Liver (tissue), 3 donors: ENCODE data around the gene TTLL5.

Experiments
- EGR1 ChIP-seq, 2 donors: IDR thresholded peaks; 2 replicates each; pipeline ENCODE4 v1.6.1; 2016 to 2018; ENCODE audit warnings: antibody characterized with exemption in 2 of 2, low read depth in 2 of 2
- HNF4A ChIP-seq, 2 donors: conservative IDR thresholded peaks; 2 replicates each; pipeline ENCODE4 v1.6.1; 2016; ENCODE audit warnings: antibody characterized with exemption in 2 of 2, mild to moderate bottlenecking in 2 of 2
- TF ChIP-seq, protein P1 (sequence below): fragments of 150-350 bp; IDR thresholded peaks from 2 replicates; pipeline ENCODE4 v1.5.1; 2017; ENCODE audit warnings: improper control_type of control experiment, low read depth, low read length; ENCODE audit not compliant: missing input control
- TF ChIP-seq, protein P2 (sequence below): IDR thresholded peaks from 2 replicates; pipeline ENCODE4 v1.6.1; 2016; ENCODE audit warnings: antibody characterized with exemption
- donor health status: healthy.
- donor health status: healthy.

DNA sequence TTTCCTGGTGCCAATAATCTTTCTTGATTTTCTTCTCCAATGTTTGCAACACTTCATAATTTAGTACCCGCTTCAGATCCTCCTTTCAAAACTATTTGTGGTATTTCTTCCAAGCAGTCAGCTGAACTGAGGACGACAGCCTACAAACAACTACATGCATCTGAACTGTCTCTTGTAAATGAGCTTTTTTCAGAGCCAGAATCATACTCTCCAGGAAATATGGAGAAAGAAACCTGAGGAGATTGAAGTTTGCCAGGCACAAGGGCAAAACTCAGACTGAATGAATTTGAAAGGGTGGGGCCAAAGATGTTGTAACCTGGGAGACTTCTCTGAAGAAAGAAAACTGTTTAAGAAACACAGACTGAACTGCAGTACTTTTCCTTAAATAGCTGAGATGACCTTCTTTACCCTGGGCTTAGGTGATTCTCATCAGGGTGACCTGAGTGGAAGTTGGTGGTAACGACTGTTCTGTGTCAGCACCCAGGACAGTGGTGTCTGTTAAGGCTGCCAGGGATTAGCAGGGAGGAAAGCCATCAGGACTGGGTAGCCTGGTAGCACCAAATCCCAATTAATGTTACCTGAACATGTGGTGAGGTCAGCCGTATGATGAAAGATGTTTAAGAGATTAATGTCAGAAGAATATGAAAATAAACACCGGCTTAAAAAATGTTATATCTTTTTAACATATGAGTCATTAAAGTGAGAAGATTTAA is 225.7 kb downstream of the TTLL5 start:
- TF ChIP-seq, protein P1, sequence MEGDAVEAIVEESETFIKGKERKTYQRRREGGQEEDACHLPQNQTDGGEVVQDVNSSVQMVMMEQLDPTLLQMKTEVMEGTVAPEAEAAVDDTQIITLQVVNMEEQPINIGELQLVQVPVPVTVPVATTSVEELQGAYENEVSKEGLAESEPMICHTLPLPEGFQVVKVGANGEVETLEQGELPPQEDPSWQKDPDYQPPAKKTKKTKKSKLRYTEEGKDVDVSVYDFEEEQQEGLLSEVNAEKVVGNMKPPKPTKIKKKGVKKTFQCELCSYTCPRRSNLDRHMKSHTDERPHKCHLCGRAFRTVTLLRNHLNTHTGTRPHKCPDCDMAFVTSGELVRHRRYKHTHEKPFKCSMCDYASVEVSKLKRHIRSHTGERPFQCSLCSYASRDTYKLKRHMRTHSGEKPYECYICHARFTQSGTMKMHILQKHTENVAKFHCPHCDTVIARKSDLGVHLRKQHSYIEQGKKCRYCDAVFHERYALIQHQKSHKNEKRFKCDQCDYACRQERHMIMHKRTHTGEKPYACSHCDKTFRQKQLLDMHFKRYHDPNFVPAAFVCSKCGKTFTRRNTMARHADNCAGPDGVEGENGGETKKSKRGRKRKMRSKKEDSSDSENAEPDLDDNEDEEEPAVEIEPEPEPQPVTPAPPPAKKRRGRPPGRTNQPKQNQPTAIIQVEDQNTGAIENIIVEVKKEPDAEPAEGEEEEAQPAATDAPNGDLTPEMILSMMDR: no peak
- TF ChIP-seq HNF4A (conservative IDR thresholded peaks at IDR 0.05): no peak
- no peak for TF ChIP-seq EGR1 (IDR thresholded peaks at IDR 0.05; ENCODE audit: low read depth in 2 of 2)
- TF ChIP-seq, protein P2, sequence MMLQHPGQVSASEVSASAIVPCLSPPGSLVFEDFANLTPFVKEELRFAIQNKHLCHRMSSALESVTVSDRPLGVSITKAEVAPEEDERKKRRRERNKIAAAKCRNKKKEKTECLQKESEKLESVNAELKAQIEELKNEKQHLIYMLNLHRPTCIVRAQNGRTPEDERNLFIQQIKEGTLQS: no peak
